22Rv1 (cell line): ENCODE measurements around the gene AFG1L.

Experiments
- ZFX ChIP-seq: fragments of 450-650 bp; IDR thresholded peaks from 2 replicates; pipeline ENCODE4 v1.6.1; 2017; ENCODE audit warnings: antibody characterized with exemption, borderline replicate concordance
- TF ChIP-seq, protein P1 (sequence below): fragments of 450-650 bp; IDR thresholded peaks from 2 replicates; pipeline ENCODE4 v1.5.1; 2017; ENCODE audit warnings: mild to moderate bottlenecking

- TF ChIP-seq, protein P1, sequence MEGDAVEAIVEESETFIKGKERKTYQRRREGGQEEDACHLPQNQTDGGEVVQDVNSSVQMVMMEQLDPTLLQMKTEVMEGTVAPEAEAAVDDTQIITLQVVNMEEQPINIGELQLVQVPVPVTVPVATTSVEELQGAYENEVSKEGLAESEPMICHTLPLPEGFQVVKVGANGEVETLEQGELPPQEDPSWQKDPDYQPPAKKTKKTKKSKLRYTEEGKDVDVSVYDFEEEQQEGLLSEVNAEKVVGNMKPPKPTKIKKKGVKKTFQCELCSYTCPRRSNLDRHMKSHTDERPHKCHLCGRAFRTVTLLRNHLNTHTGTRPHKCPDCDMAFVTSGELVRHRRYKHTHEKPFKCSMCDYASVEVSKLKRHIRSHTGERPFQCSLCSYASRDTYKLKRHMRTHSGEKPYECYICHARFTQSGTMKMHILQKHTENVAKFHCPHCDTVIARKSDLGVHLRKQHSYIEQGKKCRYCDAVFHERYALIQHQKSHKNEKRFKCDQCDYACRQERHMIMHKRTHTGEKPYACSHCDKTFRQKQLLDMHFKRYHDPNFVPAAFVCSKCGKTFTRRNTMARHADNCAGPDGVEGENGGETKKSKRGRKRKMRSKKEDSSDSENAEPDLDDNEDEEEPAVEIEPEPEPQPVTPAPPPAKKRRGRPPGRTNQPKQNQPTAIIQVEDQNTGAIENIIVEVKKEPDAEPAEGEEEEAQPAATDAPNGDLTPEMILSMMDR = no peak
- TF ChIP-seq ZFX = no peak
Measured at GRCh38 chr6:108455688-108456087, 160.8 kb downstream of the AFG1L start.
